ENCODE measurements around the gene SGCA. TPM values are rescaled to one million over a fixed set of nuclear protein-coding genes. Genes with fewer than 3 reads are reported as not detected.

SGCA gene
- total and polyA plus RNA-seq, 2 of the 8 experiments (the other 6 are each of a cell fraction or from before 2014, with no cell fraction given) = 0.12 TPM; not detected in 1

DNA sequence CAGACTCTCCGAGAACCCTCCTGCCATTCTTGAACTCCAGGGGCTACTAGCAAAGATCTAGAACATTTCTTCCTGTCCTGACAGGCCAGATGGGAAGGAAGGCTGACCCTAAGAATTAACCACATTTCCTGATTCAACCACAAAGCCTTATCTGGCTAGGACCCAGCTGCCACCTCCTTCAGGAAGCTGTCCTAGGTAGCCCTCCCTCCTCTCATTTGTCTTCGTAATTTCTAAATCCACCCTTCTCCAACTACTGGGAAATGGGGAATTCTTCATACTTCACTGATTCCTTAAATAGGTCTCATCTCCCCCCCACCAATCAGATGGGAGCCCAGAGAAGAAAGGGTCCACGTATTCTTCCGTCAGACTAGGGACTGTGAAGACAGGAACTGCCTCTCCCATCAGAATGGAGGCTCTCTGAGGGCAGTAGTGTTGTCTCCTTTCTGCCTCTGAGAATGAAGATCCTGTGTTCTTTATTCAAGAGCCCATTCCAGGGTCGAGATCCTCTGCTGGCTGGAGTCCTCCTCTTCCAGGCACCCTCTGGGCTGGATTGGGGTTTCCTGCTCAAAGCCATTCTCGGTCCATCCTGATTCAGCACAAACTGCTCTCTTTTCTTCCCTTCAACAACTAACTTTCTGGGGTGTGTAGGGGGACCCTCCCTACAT, 38.0 kb upstream of the SGCA start:
- H3K36me3 ChIP-seq (ENCODE audit: control insufficient read depth in 2 of 4, insufficient read depth in 4 of 4, low read length in 3 of 4) = no peaks in the 10 kb centered on the region
- H4K91ac ChIP-seq (replicated peaks; ENCODE audit: insufficient read length, low read length) = peak overlapping the region; percentile 50
- WGBS, 2 experiments (ENCODE audit: extremely low coverage in 1 of 2, insufficient coverage in 1 of 2, insufficient read length in 1 of 2, insufficient replicate concordance in 2 of 2, low coverage in 1 of 2, low lambda C conversion rate in 2 of 2, missing lambda C conversion rate in 1 of 2) = 61% methylated on average over 6 of the region's 6 CpGs; no CpG with 5 or more reads in 1 of the 2 experiments
- 0 out of 2 replicates have a peak overlapping the region, but pooled peaks have one; percentile 19 for H2BK15ac ChIP-seq (ENCODE audit: low read length)
- H3K4me3 ChIP-seq (ENCODE audit: extremely low read depth in 1 of 4, insufficient read depth in 2 of 4, low read depth in 3 of 4, low read length in 4 of 4) = peak overlapping the region in 1 of 4 experiments; percentile 97; a peak in 1 of 8 replicates
- H4K5ac ChIP-seq (ENCODE audit: insufficient read length, low read depth, low read length) = peak overlapping the region; percentile 2
- H3K23me2 ChIP-seq (ENCODE audit: low read depth, low read length) = peaks cover 20% of the 10 kb centered on the region
- no peaks in the 10 kb centered on the region for H4K20me1 ChIP-seq (replicated peaks in 1 of 2; ENCODE audit: control insufficient read depth in 1 of 2, insufficient read depth in 2 of 2, low read length in 2 of 2)
- H3K27ac ChIP-seq (ENCODE audit: low read depth, low read length) = peak overlapping the region; percentile 6
- H3K18ac ChIP-seq (ENCODE audit: extremely low read depth, low read length) = peak overlapping the region; percentile 49; the same call in 1 of the 2 replicates
- ChIA-PET CTCF (ENCODE audit: partially characterized antibody) (interaction anchor here (0.8 to 23.0 kb wide), 6 partner anchors 9 to 34 kb away, joined by 3 to 412 read pairs (median 21); partner anchors contain the start of genes PDK2 and PPP1R9B), POLR2A (ENCODE audit: partially characterized antibody) (interaction anchor here (0.8 to 3.5 kb wide), 10 partner anchors 9 to 50 kb away, joined by 3 to 13 read pairs (median 4); no protein-coding TSS in a partner anchor)
- no peak overlapping the region for H3K14ac ChIP-seq (ENCODE audit: insufficient read length)
- no peak overlapping the region for H3K23ac ChIP-seq (ENCODE audit: insufficient read length)
- no peak overlapping the region for H2AFZ ChIP-seq (ENCODE audit: low read length)
- H2AK5ac ChIP-seq (ENCODE audit: low read depth, low read length) = no peak overlapping the region
- H2BK120ac ChIP-seq (replicated peaks; ENCODE audit: low read depth, low read length) = peak overlapping the region; percentile 17
- H3K4ac ChIP-seq (replicated peaks; ENCODE audit: insufficient read length, low read depth, low read length) = peak overlapping the region; percentile 25
- H3K4me2 ChIP-seq (ENCODE audit: insufficient read depth in 1 of 2, low read depth in 2 of 2, low read length in 2 of 2) = peak overlapping the region; percentile 70 to 92
- DNase-seq (ENCODE audit: low read depth in 1 of 2, low spot score in 2 of 2) (no peak), FAIRE-seq (peak; percentile 7)
- TF ChIP-seq TEAD4 (IDR thresholded peaks at IDR 0.05; ENCODE audit: low read depth, low read length) = no peak
- no peak for TF ChIP-seq ZNF274 (IDR thresholded peaks at IDR 0.05; ENCODE audit: borderline replicate concordance, extremely low read depth, low read length)
- TF ChIP-seq FOSL1 (IDR thresholded peaks at IDR 0.05; ENCODE audit: insufficient read depth, low read depth, low read length) = peak; percentile 80
- H3K79me1 ChIP-seq (ENCODE audit: low read depth, low read length) = no peaks in the 10 kb centered on the region
- peaks cover 7 to 30% (median 26%) of the 10 kb centered on the region in 4 experiments for H3K4me1 ChIP-seq (replicated peaks in 1 of 4; ENCODE audit: control insufficient read depth in 3 of 4, insufficient read depth in 4 of 4, low read length in 3 of 4)
- H3K9ac ChIP-seq (replicated peaks in 1 of 4; ENCODE audit: extremely low read depth in 1 of 4, low read depth in 3 of 4, low read length in 3 of 4) = no peak overlapping the region
- H2BK20ac ChIP-seq (ENCODE audit: low read length) = peak overlapping the region; percentile 90
- H3K9me3 ChIP-seq (ENCODE audit: insufficient read depth in 2 of 2, low read depth in 1 of 2, low read length in 1 of 2) = no peaks in the 10 kb centered on the region
- H3K79me2 ChIP-seq (ENCODE audit: control insufficient read depth in 1 of 2, insufficient read depth in 2 of 2, low read length in 2 of 2) = no peaks in the 10 kb centered on the region
- peak overlapping the region; percentile 5 for H2BK12ac ChIP-seq (ENCODE audit: low read depth, low read length)
- H3K27me3 ChIP-seq (replicated peaks in 1 of 4; ENCODE audit: control insufficient read depth in 3 of 4, extremely low read depth in 1 of 4, insufficient read depth in 3 of 4, low read length in 3 of 4) = peaks cover 0 to 11% (median 2%) of the 10 kb centered on the region in 4 experiments; a peak in 4 of 7 replicates
- H4K8ac ChIP-seq (ENCODE audit: extremely low read depth, insufficient read depth, low read length) = no peak overlapping the region
- no peak overlapping the region for H3K56ac ChIP-seq (replicated peaks; ENCODE audit: insufficient read length, low read depth, low read length)
- H2BK5ac ChIP-seq (ENCODE audit: low read depth, low read length) = peak overlapping the region; percentile 41; the same call in 1 of the 2 replicates
